Panc1 (cell line): ENCODE measurements around the gene IL1R2. TPM values are rescaled to one million over a fixed set of nuclear protein-coding genes. Genes with fewer than 3 reads are reported as not detected.

Experiments used
- ATAC-seq: fragments of 200-7000 bp; cut with Tn5 transposase; 2 replicates; pipeline ENCODE4 v1.9.1; 2020; ENCODE audit warnings: mild to moderate bottlenecking, moderate library complexity
- BruUV-seq: library from RNA; stranded (reverse); fragments of 400-500 nt; replicated peaks from 2 replicates; lab custom pipeline; 2021; lab: Mats Ljungman, UMichigan
- CTCF ChIA-PET: fragments of 300-600 bp; sonication (Branson Sonifier 250); formaldehyde crosslinking; loops from one replicate; lab custom pipeline; 2022; ENCODE audit warnings: antibody characterized with exemption; lab: Charles Lee
- POLR2A ChIA-PET: fragments of 300-600 bp; sonication (Branson Sonifier 250); formaldehyde crosslinking; loops from one replicate; lab custom pipeline; 2022; ENCODE audit warnings: antibody characterized with exemption; lab: Charles Lee
- DNase-seq: peaks from one replicate; pipeline ENCODE4 v3.0.0-alpha.2; 2010; ENCODE audit warnings: low read depth, low spot score
- H3K27ac ChIP-seq: 2 replicates; pipeline ENCODE4 v1.5.1; 2011; ENCODE audit warnings: mild to moderate bottlenecking, low read length, inconsistent platforms
- H3K27me3 ChIP-seq: fragments of 200-500 bp; sonication (Bioruptor generic); 2 replicates; pipeline ENCODE4 v1.6.0; 2014; ENCODE audit warnings: low read length, inconsistent platforms; ENCODE audit not compliant: control insufficient read depth, insufficient read depth
- H3K36me3 ChIP-seq: fragments of 200-500 bp; sonication (Bioruptor generic); 2 replicates; pipeline ENCODE4 v1.5.1; 2014; ENCODE audit warnings: inconsistent platforms, mild to moderate bottlenecking, low read length, moderate library complexity; ENCODE audit not compliant: control insufficient read depth, insufficient read depth
- H3K4me1 ChIP-seq: 2 replicates; pipeline ENCODE4 v1.5.1; 2011; ENCODE audit warnings: inconsistent platforms, mild to moderate bottlenecking, low read length, moderate library complexity; ENCODE audit not compliant: control insufficient read depth, insufficient read depth
- H3K4me3 ChIP-seq, 2 experiments: 2 replicates each; pipeline ENCODE4 v1.5.1; 2011 to 2012; ENCODE audit warnings: low read depth in 2 of 2, low read length in 2 of 2, mild to moderate bottlenecking in 2 of 2, inconsistent platforms in 1 of 2, moderate library complexity in 1 of 2
- H3K9me3 ChIP-seq: fragments of 200-500 bp; sonication (Bioruptor generic); 2 replicates; pipeline ENCODE4 v1.5.1; 2014; ENCODE audit warnings: low read depth, mild to moderate bottlenecking, inconsistent platforms, low read length, moderate library complexity; ENCODE audit not compliant: control insufficient read depth, insufficient read depth
- POLR2AphosphoS5 ChIP-seq: IDR thresholded peaks from 2 replicates; pipeline ENCODE4 v1.6.1; 2012; ENCODE audit warnings: mild to moderate bottlenecking, low read depth, low read length, moderate library complexity
- SIN3A ChIP-seq: IDR thresholded peaks from 2 replicates; pipeline ENCODE4 v1.6.1; 2012; ENCODE audit warnings: low read depth, mild to moderate bottlenecking, low read length, moderate library complexity, borderline replicate concordance; ENCODE audit not compliant: insufficient read depth
- TCF7L2 ChIP-seq: IDR thresholded peaks from 2 replicates; pipeline ENCODE4 v1.6.1; 2011; ENCODE audit warnings: mild to moderate bottlenecking, low read depth, low read length, inconsistent platforms
- in situ Hi-C: cut with HindIII; loops from 2 replicates; pipeline ENCODE4 v1.10.0; 2016; ENCODE audit warnings: low sequenced_read_pairs, low pct_unique_long_range_greater_than_20kb
- intact Hi-C: fragments of 100-400 bp; cut with micrococcal nuclease; formaldehyde crosslinking; loops from one replicate; pipeline ENCODE4 v1.10.0; 2022; ENCODE audit not compliant: unreplicated experiment
- total RNA-seq: library from RNA; stranded (reverse); gene quantifications from one replicate; pipeline ENCODE4 v1.2.1, GENCODE V29; 2021; ENCODE audit not compliant: unreplicated experiment
- TF ChIP-seq, protein P1 (sequence below): fragments of 450-650 bp; IDR thresholded peaks from 2 replicates; pipeline ENCODE4 v1.5.1; 2017; ENCODE audit warnings: mild to moderate bottlenecking
- TF ChIP-seq, protein P2 (sequence below), 2 experiments: IDR thresholded peaks; 2 replicates each; pipeline ENCODE4 v1.6.1; 2011 to 2012; ENCODE audit warnings: low read depth in 2 of 2, control low read depth in 1 of 2, low read length in 1 of 2, mild to moderate bottlenecking in 1 of 2, moderate library complexity in 1 of 2; ENCODE audit not compliant: insufficient read depth in 1 of 2

IL1R2 gene
- total RNA-seq, 1 experiment from 2014 or later, result 0.15 TPM

DNA sequence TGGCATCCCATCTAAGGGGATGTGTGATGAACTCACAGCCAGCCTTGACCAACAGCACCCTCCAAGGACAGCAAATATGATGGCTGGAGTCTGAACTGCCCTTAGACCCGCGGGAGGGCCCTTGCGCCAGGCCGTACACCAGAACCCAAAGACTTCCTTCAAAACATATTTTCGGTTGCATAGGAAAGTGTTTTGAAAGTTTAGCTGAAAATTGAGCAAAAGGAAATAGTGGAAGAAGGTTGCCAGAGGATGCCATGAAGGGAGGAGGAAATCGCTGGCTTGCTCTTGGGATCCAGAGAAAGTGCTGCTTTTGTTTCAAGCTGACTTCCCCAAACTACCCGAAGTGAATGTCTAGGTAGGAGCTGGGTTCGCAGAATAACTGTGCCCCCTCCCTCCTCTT is 61.3 kb downstream of the IL1R2 start:
- POLR2A ChIA-PET, result no interaction called here
- CTCF ChIA-PET, result no interaction called here
- TF ChIP-seq, protein P1, sequence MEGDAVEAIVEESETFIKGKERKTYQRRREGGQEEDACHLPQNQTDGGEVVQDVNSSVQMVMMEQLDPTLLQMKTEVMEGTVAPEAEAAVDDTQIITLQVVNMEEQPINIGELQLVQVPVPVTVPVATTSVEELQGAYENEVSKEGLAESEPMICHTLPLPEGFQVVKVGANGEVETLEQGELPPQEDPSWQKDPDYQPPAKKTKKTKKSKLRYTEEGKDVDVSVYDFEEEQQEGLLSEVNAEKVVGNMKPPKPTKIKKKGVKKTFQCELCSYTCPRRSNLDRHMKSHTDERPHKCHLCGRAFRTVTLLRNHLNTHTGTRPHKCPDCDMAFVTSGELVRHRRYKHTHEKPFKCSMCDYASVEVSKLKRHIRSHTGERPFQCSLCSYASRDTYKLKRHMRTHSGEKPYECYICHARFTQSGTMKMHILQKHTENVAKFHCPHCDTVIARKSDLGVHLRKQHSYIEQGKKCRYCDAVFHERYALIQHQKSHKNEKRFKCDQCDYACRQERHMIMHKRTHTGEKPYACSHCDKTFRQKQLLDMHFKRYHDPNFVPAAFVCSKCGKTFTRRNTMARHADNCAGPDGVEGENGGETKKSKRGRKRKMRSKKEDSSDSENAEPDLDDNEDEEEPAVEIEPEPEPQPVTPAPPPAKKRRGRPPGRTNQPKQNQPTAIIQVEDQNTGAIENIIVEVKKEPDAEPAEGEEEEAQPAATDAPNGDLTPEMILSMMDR, result no peak
- TF ChIP-seq SIN3A (no peak), TCF7L2 (no peak), POLR2AphosphoS5 (no peak)
- TF ChIP-seq, protein P2, sequence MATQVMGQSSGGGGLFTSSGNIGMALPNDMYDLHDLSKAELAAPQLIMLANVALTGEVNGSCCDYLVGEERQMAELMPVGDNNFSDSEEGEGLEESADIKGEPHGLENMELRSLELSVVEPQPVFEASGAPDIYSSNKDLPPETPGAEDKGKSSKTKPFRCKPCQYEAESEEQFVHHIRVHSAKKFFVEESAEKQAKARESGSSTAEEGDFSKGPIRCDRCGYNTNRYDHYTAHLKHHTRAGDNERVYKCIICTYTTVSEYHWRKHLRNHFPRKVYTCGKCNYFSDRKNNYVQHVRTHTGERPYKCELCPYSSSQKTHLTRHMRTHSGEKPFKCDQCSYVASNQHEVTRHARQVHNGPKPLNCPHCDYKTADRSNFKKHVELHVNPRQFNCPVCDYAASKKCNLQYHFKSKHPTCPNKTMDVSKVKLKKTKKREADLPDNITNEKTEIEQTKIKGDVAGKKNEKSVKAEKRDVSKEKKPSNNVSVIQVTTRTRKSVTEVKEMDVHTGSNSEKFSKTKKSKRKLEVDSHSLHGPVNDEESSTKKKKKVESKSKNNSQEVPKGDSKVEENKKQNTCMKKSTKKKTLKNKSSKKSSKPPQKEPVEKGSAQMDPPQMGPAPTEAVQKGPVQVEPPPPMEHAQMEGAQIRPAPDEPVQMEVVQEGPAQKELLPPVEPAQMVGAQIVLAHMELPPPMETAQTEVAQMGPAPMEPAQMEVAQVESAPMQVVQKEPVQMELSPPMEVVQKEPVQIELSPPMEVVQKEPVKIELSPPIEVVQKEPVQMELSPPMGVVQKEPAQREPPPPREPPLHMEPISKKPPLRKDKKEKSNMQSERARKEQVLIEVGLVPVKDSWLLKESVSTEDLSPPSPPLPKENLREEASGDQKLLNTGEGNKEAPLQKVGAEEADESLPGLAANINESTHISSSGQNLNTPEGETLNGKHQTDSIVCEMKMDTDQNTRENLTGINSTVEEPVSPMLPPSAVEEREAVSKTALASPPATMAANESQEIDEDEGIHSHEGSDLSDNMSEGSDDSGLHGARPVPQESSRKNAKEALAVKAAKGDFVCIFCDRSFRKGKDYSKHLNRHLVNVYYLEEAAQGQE (IDR thresholded peaks at IDR 0.05; ENCODE audit: insufficient read depth in 1 of 2, low read depth in 2 of 2, low read length in 1 of 2), result no peak
- no peak overlapping the region for H3K27ac ChIP-seq
- DNase-seq (no peak), ATAC-seq (no peak)
- no peak overlapping the region for H3K4me3 ChIP-seq
- in situ Hi-C loops, result no loop called here
- intact Hi-C loops, result no loop called here
- no peaks in the 10 kb centered on the region for H3K9me3 ChIP-seq
- no peaks in the 10 kb centered on the region for H3K36me3 ChIP-seq
- no peaks in the 10 kb centered on the region for H3K27me3 ChIP-seq
- no TSS peak for BruUV-seq
- no peaks in the 10 kb centered on the region for H3K4me1 ChIP-seq

DNA sequence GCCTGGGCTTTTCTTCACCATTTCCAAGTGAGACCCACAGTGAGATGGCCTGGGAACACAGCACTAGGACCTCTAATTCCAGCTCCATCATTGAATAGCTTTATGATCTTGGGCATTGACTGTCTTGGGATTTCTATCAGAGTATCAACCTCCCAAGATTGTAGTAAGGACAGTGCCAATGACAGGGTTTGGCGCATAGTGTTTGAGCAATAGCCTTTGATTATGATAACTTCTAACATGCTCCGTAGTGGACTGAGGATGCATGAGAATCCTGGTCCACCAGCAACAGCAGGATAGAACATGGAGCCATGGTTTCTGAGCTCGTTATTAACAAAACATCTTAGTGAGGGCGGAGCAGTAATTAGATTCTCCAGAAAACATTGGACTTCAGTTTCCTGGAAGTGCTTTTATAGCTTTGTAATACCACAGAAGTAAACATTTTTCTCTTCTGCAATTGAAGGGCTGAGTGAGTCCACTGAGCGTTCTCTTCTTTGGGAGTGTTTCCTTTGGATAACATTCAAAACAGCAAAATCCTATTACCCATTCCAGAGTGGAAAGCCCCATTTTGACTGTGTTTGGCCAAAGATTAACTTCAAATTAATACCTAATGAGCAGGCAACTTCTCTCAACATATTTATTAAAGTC is 63.7 kb downstream of the IL1R2 start:
- H3K4me3 ChIP-seq, result no peak overlapping the region
- intact Hi-C loops (no loop called here), in situ Hi-C loops (no loop called here)
- H3K27ac ChIP-seq, result no peak overlapping the region
- ChIA-PET POLR2A (interaction anchor here (0.6 kb wide), 1 partner anchor 451 kb away, joined by 3 read pairs; no protein-coding TSS in a partner anchor), CTCF (no interaction called here)
- DNase-seq, result no peak
- no TSS peak for BruUV-seq
- no peaks in the 10 kb centered on the region for H3K9me3 ChIP-seq
- H3K27me3 ChIP-seq, result no peaks in the 10 kb centered on the region
- no peak for TF ChIP-seq TCF7L2
- TF ChIP-seq, protein P2 (IDR thresholded peaks at IDR 0.05; ENCODE audit: insufficient read depth in 1 of 2, low read depth in 2 of 2, low read length in 1 of 2), result no peak
- H3K36me3 ChIP-seq, result no peaks in the 10 kb centered on the region
- no peak for ATAC-seq
- no peaks in the 10 kb centered on the region for H3K4me1 ChIP-seq
